Endothelial cell of umbilical vein (primary cell): ENCODE results near the gene DOCK1.

ENCODE experiments used
- CTCF ChIP-seq, 2 donors: IDR thresholded peaks; 1 replicate in 1 of 2; 2 replicates in 1 of 2; pipeline ENCODE4 v1.5.1; 2011; ENCODE audit warnings: low read length in 2 of 2, mild to moderate bottlenecking in 2 of 2, moderate library complexity in 2 of 2, control low read depth in 1 of 2, inconsistent platforms in 1 of 2, low read depth in 1 of 2; ENCODE audit not compliant: insufficient read depth in 1 of 2; ENCODE audit errors: extremely low read depth in 1 of 2
- EZH2 ChIP-seq: IDR thresholded peaks from 2 replicates; pipeline ENCODE4 v1.6.1; 2012; ENCODE audit warnings: borderline replicate concordance, low read depth, mild to moderate bottlenecking, moderate library complexity, low read length, inconsistent platforms; ENCODE audit not compliant: severe bottlenecking
- JUN ChIP-seq: IDR thresholded peaks from 2 replicates; pipeline ENCODE4 v1.6.1; 2011; ENCODE audit warnings: borderline replicate concordance, low read depth; ENCODE audit not compliant: insufficient read length, insufficient read depth
- POLR2AphosphoS5 ChIP-seq: IDR thresholded peaks from 2 replicates; pipeline ENCODE4 v1.6.1; 2012; ENCODE audit warnings: low read depth, mild to moderate bottlenecking, control low read depth, low read length, moderate library complexity; ENCODE audit not compliant: insufficient read depth

DNA sequence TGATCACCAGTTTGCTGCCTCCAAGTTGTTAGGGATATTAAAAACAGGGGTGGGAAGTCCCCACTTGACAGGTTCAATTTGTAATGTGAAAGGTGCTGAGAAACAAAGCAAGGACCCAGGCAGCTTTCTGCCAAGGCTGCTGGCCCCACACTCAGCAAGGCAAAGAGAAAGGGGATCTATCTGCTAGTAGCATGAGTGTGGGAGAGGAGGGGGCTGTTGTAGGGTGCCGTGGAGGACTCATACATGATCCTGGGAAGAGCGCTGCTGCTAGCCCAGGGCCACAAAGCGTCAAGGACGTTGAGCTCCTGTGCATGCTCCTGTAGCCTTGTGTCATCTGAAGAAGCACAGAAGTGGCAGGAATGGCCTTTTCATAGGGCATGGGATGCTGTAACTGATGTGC is 387.7 kb downstream of the DOCK1 start:
- TF ChIP-seq CTCF (IDR thresholded peaks at IDR 0.05; ENCODE audit: extremely low read depth in 1 of 2, insufficient read depth in 1 of 2, low read depth in 1 of 2, low read length in 2 of 2), result no peak
- no peak for TF ChIP-seq POLR2AphosphoS5
- TF ChIP-seq EZH2, result no peak
- TF ChIP-seq JUN, result no peak
